Fibroblast of lung (primary cell): Measurements from ENCODE around the gene CCL25. TPM values are rescaled to one million over a fixed set of nuclear protein-coding genes. Genes with fewer than 3 reads are reported as not detected.

Experiments used
- DNase-seq, 2 donors: peaks; one replicate each; pipeline versions ENCODE4 v3.0.0 to v3.0.0-alpha.2; 2010; ENCODE audit warnings: low read depth in 2 of 2
- H2AFZ ChIP-seq: 2 replicates; pipeline ENCODE4 v1.5.1; 2012; ENCODE audit warnings: low read length, control low read depth, inconsistent platforms
- H3K27ac ChIP-seq: 2 replicates; pipeline ENCODE4 v1.5.1; 2011; ENCODE audit warnings: low read length, control low read depth; ENCODE audit not compliant: insufficient read depth
- H3K27me3 ChIP-seq: 2 replicates; pipeline ENCODE4 v1.5.1; 2011; ENCODE audit warnings: mild to moderate bottlenecking, low read length; ENCODE audit not compliant: control insufficient read depth, insufficient read depth
- H3K36me3 ChIP-seq: 2 replicates; pipeline ENCODE4 v1.5.1; 2011; ENCODE audit warnings: low read length; ENCODE audit not compliant: control insufficient read depth, insufficient read depth
- H3K4me1 ChIP-seq: 2 replicates; pipeline ENCODE4 v1.5.1; 2011; ENCODE audit warnings: low read length; ENCODE audit not compliant: control insufficient read depth, insufficient read depth; ENCODE audit errors: extremely low read depth
- H3K4me2 ChIP-seq: 2 replicates; pipeline ENCODE4 v1.5.1; 2011; ENCODE audit warnings: low read length, control low read depth; ENCODE audit not compliant: insufficient read depth; ENCODE audit errors: extremely low read depth
- H3K4me3 ChIP-seq, 4 experiments: fragments of 200-600 bp in 1 of 4; sonication (generic) in 1 of 4; replicated peaks in 1 of 4; 2 replicates each; pipeline ENCODE4 v1.5.1; 2011 to 2016; ENCODE audit warnings: low read length in 4 of 4, low read depth in 3 of 4, mild to moderate bottlenecking in 3 of 4, control low read depth in 2 of 4, inconsistent platforms in 1 of 4, mixed read lengths in 1 of 4; ENCODE audit not compliant: insufficient read depth in 1 of 4; ENCODE audit errors: control extremely low read depth in 1 of 4
- H3K79me2 ChIP-seq: 2 replicates; pipeline ENCODE4 v1.5.1; 2012; ENCODE audit warnings: mild to moderate bottlenecking, low read length, inconsistent platforms; ENCODE audit not compliant: control insufficient read depth, insufficient read depth
- H3K9ac ChIP-seq: 2 replicates; pipeline ENCODE4 v1.5.1; 2011; ENCODE audit warnings: mild to moderate bottlenecking, low read length, control low read depth; ENCODE audit not compliant: insufficient read depth
- H3K9me3 ChIP-seq: 2 replicates; pipeline ENCODE4 v1.5.1; 2012; ENCODE audit warnings: low read depth, low read length; ENCODE audit not compliant: control insufficient read depth, insufficient read depth
- H4K20me1 ChIP-seq: 2 replicates; pipeline ENCODE4 v1.5.1; 2011; ENCODE audit warnings: low read length; ENCODE audit not compliant: control insufficient read depth, insufficient read depth; ENCODE audit errors: extremely low read depth
- CTCF ChIP-seq, 2 donors: IDR thresholded peaks in 1 of 2; conservative IDR thresholded peaks in 1 of 2; 1 replicate in 1 of 2; 2 replicates in 1 of 2; pipeline ENCODE4 v1.5.1; 2011 to 2012; ENCODE audit warnings: low read length in 2 of 2, control low read depth in 1 of 2, inconsistent platforms in 1 of 2, low read depth in 1 of 2, mild to moderate bottlenecking in 1 of 2
- EZH2 ChIP-seq: IDR thresholded peaks from 2 replicates; pipeline ENCODE4 v1.5.1; 2012; ENCODE audit warnings: low read length, control low read depth, mild to moderate bottlenecking; ENCODE audit errors: missing control alignments
- polyA plus RNA-seq, 2 donors: library from polyadenylated mRNA; depleted of rRNA in 1 of 2; stranded (reverse) in 1 of 2; unstranded in 1 of 2; fragments of >200 nt; gene quantifications; 2 replicates each; pipeline ENCODE4 v1.2.1, GENCODE V29; 2011 to 2012; ENCODE audit warnings: missing spikeins in 1 of 2
- total RNA-seq: library from RNA; depleted of rRNA; stranded (reverse); fragments of >200 nt; gene quantifications from 2 replicates; pipeline ENCODE4 v1.2.1, GENCODE V29; 2014

Gene CCL25
- total and polyA plus RNA-seq, 2 donors (not counting 1 experiment from before 2014, with no cell fraction given): not detected

- Histone ChIP-seq H3K36me3 (no peaks in the 10 kb centered on the region), H3K9me3 (no peaks in the 10 kb centered on the region), H3K4me2 (no peak overlapping the region), H3K79me2 (no peaks in the 10 kb centered on the region), H3K4me3 (no peak overlapping the region), H3K4me1 (no peaks in the 10 kb centered on the region), H3K27ac (no peak overlapping the region), H4K20me1 (no peaks in the 10 kb centered on the region), H2AFZ (no peak overlapping the region), H3K27me3 (no peaks in the 10 kb centered on the region), H3K9ac (no peak overlapping the region)
- DNase-seq: no peak
- TF ChIP-seq CTCF (conservative IDR thresholded peaks at IDR 0.05 in 1 of 2, IDR thresholded peaks at IDR 0.05 in 1 of 2; ENCODE audit: low read depth in 1 of 2, low read length in 2 of 2) (no peak), EZH2 (no peak)
Observed at GRCh38 chr19:8088752-8089663, 36.4 kb downstream of the CCL25 start.

DNA sequence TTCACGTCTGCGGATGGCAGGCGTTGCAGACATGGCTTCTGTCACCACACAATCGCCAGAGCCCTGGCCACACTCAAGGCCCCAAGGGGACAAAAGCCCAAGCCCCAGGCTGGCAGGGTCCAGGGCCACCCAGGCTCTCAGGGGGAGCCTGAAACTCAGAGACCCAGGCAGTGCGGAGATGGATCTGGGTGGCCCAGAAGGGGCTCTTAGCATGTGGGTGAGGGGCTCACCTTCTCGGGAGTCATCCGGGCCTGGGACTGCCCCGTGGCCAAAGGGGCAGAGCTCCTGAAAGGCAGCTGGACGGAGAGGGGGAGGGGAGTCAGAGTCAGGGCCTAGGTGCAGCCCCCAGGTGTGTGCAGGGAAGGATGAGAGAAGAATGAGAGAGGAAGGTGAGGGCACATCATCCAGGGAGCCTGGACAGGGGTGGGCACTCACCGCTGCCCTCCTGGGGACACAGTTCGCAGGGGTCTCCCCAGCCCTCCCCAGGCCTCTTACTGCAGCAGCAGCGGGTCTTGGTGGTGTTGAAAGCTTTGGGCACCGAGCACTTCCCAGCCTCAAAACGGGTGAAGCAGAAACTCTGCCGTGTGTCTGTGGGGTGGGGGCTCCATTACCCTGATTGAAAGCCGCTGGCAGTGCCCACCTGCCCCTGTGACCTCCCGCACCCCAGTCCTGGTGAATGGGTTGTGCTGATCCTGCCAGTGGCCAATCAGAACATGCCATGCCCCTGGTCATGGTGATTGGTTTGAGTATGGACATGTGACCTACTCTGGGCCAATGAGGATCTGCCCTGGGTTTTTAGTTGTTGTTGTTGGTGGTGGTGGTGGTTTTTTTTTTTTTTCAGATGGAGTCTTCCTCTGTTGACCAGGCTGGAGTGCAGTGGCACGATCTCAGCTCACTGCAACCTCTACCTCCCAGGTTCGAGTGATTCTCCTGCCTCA lies 37.4 kb downstream of the CCL25 start:
- Histone ChIP-seq H3K36me3 (no peaks in the 10 kb centered on the region), H4K20me1 (no peaks in the 10 kb centered on the region)

More for the DNA sequence above, 37.4 kb downstream of the CCL25 start:
- no peak overlapping the region for H3K4me2 ChIP-seq
- TF ChIP-seq EZH2 (no peak), CTCF (conservative IDR thresholded peaks at IDR 0.05 in 1 of 2, IDR thresholded peaks at IDR 0.05 in 1 of 2; ENCODE audit: low read depth in 1 of 2, low read length in 2 of 2) (no peak)
- H2AFZ ChIP-seq: no peak overlapping the region
- no peak overlapping the region for H3K9ac ChIP-seq
- H3K9me3 ChIP-seq: no peaks in the 10 kb centered on the region
- no peak overlapping the region for H3K4me3 ChIP-seq
- no peak overlapping the region for H3K27ac ChIP-seq
- DNase-seq: no peak
- H3K27me3 ChIP-seq: no peaks in the 10 kb centered on the region
- H3K79me2 ChIP-seq: no peaks in the 10 kb centered on the region
- H3K4me1 ChIP-seq: no peaks in the 10 kb centered on the region
